LHCN-M2 (cell line): ENCODE data around the gene TRIP6. TPM values are rescaled to one million over a fixed set of nuclear protein-coding genes. Genes with fewer than 3 reads are reported as not detected.
"Not testable (repeated sequence)": the region's sequence is repeated elsewhere in the genome, so short reads cannot be mapped to it uniquely, and the experiment has no call there.

Source experiments
- DNase-seq: peaks from one replicate; pipeline ENCODE4 v3.0.0-alpha.2; 2012; ENCODE audit warnings: low read depth
- total RNA-seq: library from RNA; depleted of rRNA; stranded (reverse); fragments of >200 nt; gene quantifications from 2 replicates; pipeline ENCODE4 v1.2.3, GENCODE V29; 2014; rRNA removed

Gene TRIP6
- total RNA-seq, 1 experiment from 2014 or later, result 224 TPM

GRCh38 chr7:100910443-100910842 is 43.3 kb downstream of the TRIP6 start:
- not testable (repeated sequence) for DNase-seq

- no peak for DNase-seq
Measured at GRCh38 chr7:100911484-100911883, 44.3 kb downstream of the TRIP6 start.

- no peak for DNase-seq
Measured at GRCh38 chr7:100914208-100914878, 47.2 kb downstream of the TRIP6 start.

- DNase-seq, result peak; percentile 28
Measured at GRCh38 chr7:100914879-100915447, 47.8 kb downstream of the TRIP6 start.

GRCh38 chr7:100919335-100919734 is 52.1 kb downstream of the TRIP6 start:
- not testable (repeated sequence) for DNase-seq

GRCh38 chr7:100919779-100920437 is 52.7 kb downstream of the TRIP6 start:
- not testable (repeated sequence) for DNase-seq

- DNase-seq, result no peak
Measured at GRCh38 chr7:100921039-100921438, 53.9 kb downstream of the TRIP6 start.

Other genes with a start within 250 kb of the TRIP6 start
- 1.3 TPM in 2 replicates for gene TFR2, start 225.8 kb upstream of the TRIP6 start, total RNA-seq
- gene ACTL6B, start 210.9 kb upstream of the TRIP6 start, total RNA-seq, result not detected in 2 replicates
- gene GNB2, start 193.6 kb upstream of the TRIP6 start, total RNA-seq, result 176 and 205 TPM in 2 replicates
- 23.3 and 28.0 TPM in 2 replicates for gene GIGYF1, start 173.1 kb upstream of the TRIP6 start, total RNA-seq
- 66.3 and 68.8 TPM in 2 replicates for gene POP7, start 161.3 kb upstream of the TRIP6 start, total RNA-seq
- 0.11 TPM in 1 of 2 replicates, not detected in the other for gene EPO, start 146.9 kb upstream of the TRIP6 start, total RNA-seq
- gene ZAN, start 133.8 kb upstream of the TRIP6 start, total RNA-seq, result not detected in 2 replicates
- 84.2 and 92.0 TPM in 2 replicates for gene EPHB4, start 39.9 kb upstream of the TRIP6 start, total RNA-seq
- 23.0 and 30.1 TPM in 2 replicates for gene SLC12A9, start 14.7 kb upstream of the TRIP6 start, total RNA-seq
- gene SRRT, start 7.7 kb downstream of the TRIP6 start, total RNA-seq, result 105 and 121 TPM in 2 replicates
- gene UFSP1, start 22.3 kb downstream of the TRIP6 start, total RNA-seq, result 6.7 and 7.6 TPM in 2 replicates
- gene ACHE, start 28.5 kb downstream of the TRIP6 start, total RNA-seq, result 0.46 TPM in 1 of 2 replicates, not detected in the other
- gene MUC3A, start 82.1 kb downstream of the TRIP6 start, total RNA-seq, result not detected in 2 replicates
- gene MUC12, start 102.2 kb downstream of the TRIP6 start, total RNA-seq, result 2.1 and 2.8 TPM in 2 replicates
- not detected in 2 replicates for gene MUC17, start 152.7 kb downstream of the TRIP6 start, total RNA-seq
- gene TRIM56, start 218.1 kb downstream of the TRIP6 start, total RNA-seq, result 14.5 and 16.2 TPM in 2 replicates